Cardiac septum (tissue), 1 donor: ENCODE measurements around the gene A1BG. TPM values are rescaled to one million over a fixed set of nuclear protein-coding genes. Genes with fewer than 3 reads are reported as not detected.

ENCODE experiments used
- DNase-seq: peaks from one replicate; pipeline ENCODE4 v3.0.0-alpha.2; 2020; ENCODE audit warnings: low spot score
- intact Hi-C: fragments of 100-400 bp; cut with DNase I; formaldehyde crosslinking; loops from one replicate; pipeline ENCODE4 v1.14.0; 2022
- microRNA-seq: library from miRNA; unstranded; fragments of <30 nt; microRNA quantifications from one replicate; pipeline ENCODE4 v1.2.0, GENCODE V29; 2020
- total RNA-seq: library from RNA; stranded (reverse); fragmentation: NEBNext Ultra II Directional; extraction: Animal tissue kit (Norgen Biotek cat#: 25700); gene quantifications from one replicate; pipeline ENCODE4 v1.2.1, GENCODE V29; 2021
- donor health status: DM: no; HTN: no; CAD: no.

Gene A1BG
- total RNA-seq, 1 donor from 2014 or later, result 5.2 TPM

DNA sequence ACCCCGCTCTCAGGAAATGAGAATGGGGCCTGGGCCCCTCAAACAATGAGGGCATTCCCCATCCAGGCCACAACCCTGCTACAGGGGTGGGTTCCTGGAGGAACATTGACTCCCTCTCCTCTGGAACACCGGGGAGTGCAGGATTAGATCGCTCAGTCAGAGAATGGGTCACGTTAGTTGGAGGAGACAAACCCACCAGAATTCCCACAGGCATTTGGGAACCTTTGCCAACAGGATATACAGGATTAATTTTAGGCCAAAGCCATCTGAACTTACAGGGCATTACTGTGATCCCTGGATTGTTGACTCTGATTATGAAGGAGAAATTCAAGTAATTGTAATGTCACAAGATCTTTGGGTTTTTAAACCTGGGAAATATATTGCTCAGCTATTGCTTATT is 45.6 kb downstream of the A1BG start:
- DNase-seq, result no peak
- intact Hi-C loops, result no loop called here

- peak; percentile 27 for DNase-seq
- intact Hi-C loops, result loop anchor here (2.0 kb wide), 2 partner anchors 75 to 123 kb away; partner anchors contain the start of genes ZNF274 and ZNF837
Measured at GRCh38 chr19:58305932-58306323, 47.4 kb downstream of the A1BG start.

DNA sequence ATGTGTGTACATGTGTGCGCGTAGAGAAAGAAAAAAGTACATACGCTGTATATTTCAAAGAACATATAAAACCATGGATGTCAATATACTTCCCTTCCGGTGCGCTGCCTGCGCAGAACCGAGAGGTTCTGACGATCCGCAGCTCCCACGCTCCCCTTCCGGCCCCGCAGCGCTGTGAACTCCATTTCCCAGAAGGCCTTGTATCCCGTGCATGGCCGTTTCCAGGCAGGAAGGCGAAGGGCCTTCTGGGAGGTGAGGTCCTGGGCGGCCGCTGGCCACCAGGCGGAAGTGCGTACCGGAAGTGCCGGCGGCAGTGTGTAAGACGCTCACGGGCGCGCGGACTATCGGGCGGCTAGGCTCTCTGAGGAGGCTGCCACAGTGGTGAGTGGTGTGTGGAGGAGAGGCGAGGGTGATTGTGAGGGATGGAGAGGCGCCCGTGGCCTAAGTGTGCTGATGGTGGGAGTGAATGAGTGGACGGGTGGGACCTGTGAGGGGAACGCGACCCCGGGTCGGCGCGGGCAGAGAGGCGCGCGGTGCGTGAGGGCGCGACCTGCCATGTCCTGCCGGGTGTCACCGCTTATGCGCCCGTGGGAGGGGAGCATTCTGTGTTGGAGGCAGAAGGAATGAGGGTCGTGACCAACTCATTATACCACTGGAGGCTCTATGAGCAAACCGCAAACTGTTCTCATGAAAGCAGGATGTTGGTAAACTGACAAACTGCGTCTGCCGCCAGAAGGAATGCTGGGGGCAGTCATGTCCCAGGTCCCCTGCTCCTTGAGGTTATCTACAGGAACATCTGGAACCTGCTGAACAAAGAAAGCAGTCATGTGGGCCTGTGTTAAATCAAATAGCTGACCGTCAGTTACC is 48.0 kb downstream of the A1BG start, which contains the start of gene ERVK3-1:
ERVK3-1 (plus strand) TSS at position 313 of the 867 bp plus-strand sequence. CDS start 6,792 bp downstream, outside the sequence.
- intact Hi-C loops, result loop anchor here (2.0 kb wide), 2 partner anchors 76 to 122 kb away; partner anchors contain the start of genes ZNF274 and ZNF837
- peak; percentile 98 for DNase-seq

DNA sequence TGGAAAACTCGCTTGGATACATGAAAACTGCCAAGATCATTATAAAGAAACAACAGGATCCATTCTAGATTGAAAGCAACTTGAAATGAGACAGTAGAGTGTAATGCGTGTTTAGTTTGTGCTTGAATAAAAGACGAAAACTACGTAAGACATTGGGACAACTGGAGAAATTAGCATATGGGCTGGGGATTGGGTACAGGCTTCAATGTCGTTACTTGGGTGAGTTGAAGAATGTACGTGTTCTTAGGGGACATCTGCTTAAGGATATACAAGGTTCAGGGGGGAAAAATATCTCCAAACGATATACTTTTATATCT is 48.6 kb downstream of the A1BG start:
- no peak for DNase-seq
- intact Hi-C loops, result loop anchor here (2.0 kb wide), 2 partner anchors 76 to 122 kb away; partner anchors contain the start of genes ZNF274 and ZNF837

DNA sequence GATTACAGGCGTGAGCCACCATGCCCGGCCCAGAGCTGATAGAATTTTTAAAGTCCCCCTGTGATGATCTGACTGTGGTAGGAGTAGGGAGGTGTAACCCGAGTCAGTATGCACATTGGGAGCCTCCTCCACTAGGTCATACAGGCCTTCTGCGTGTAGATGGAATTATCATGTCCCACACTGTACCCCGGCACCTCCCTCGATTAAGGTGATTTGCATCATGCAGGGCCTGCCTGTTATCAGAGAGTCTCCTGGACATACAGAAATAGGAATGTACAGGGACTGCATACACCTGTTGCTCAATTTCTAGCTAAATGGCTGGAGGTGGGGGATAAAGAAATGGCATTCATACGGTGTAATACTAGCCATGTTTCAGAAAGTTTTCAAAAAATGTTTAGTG is 49.0 kb downstream of the A1BG start:
- intact Hi-C loops, result loop anchor here (2.0 kb wide), 2 partner anchors 77 to 121 kb away; partner anchors contain the start of genes ZNF274 and ZNF837

DNA sequence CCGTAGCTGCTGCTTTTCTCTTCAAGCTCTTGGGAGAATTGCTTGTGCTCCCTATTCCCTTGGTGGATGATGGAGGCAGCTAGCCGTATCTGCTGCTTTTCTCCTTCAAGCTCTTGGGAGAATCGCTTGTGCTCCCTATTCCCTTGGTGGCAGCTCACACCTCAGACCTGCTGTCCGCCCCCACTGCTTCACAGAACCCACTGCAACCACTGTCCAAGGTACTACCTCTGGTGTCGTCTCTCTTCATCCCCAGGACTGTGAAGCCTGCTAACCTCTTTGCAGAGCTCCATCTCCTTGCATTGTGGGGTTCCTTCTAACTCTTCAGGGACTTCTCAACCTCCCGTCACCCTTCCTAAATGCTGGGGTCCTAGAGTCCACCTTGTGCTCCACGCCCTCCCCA is 52.7 kb downstream of the A1BG start:
- intact Hi-C loops, result no loop called here
- no peak for DNase-seq

More for the DNA sequence above, 49.0 kb downstream of the A1BG start:
- peak; percentile 24 for DNase-seq

DNA sequence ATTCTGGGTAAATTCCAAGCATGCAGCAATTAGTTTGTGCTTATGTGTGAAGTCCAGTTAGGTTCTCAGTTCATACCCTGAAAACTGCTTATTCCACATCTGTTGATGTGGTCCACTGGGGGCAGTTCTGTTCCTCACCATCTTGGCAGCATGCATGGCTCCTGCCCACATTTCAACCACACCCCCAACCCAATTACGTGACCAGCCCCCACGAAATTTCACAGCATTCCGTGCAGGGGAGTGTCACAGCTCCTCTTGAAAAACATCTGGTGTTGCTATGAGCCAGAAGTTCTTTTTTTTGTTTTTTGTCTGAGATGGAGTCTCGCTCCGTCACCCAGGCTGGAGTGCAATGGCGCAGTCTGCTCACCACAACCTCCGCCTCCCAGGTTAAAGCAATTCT is 57.2 kb downstream of the A1BG start:
- peak; percentile 49 for DNase-seq
- intact Hi-C loops, result no loop called here

Small RNAs within 50 kb of the gene (microRNA-seq; reads per million reads assigned to microRNA genes)
- gene MIR4754, result not detected
- gene MIR6806, result not detected

Other genes with a start within 250 kb of the A1BG start
- 8.6 TPM for gene ZNF329, start 202.7 kb downstream of the A1BG start, total RNA-seq
- 26.7 TPM for gene ZNF274, start 170.4 kb downstream of the A1BG start, total RNA-seq
- gene ZNF544, start 124.6 kb downstream of the A1BG start, total RNA-seq, result 28.1 TPM
- gene ZNF8, start 74.5 kb downstream of the A1BG start, total RNA-seq, result 6.2 TPM
- gene ERVK3-1, start 48.1 kb downstream of the A1BG start, total RNA-seq, result 17.1 TPM
- 2.1 TPM for gene ZSCAN22, start 26.5 kb downstream of the A1BG start, total RNA-seq
- 0.40 TPM for gene ZNF497, start 9.3 kb upstream of the A1BG start, total RNA-seq
- 0.54 TPM for gene ZNF837, start 27.5 kb upstream of the A1BG start, total RNA-seq
- 394 TPM for gene RPS5, start 33.8 kb upstream of the A1BG start, total RNA-seq
- not detected for gene RNF225, start 42.2 kb upstream of the A1BG start, total RNA-seq
- 19.8 TPM for gene ZNF584, start 55.2 kb upstream of the A1BG start, total RNA-seq
- 5.4 TPM for gene ZNF132, start 86.7 kb upstream of the A1BG start, total RNA-seq
- gene ZNF324B, start 98.1 kb upstream of the A1BG start, total RNA-seq, result 3.7 TPM
- gene ZNF324, start 113.6 kb upstream of the A1BG start, total RNA-seq, result 5.1 TPM
- 5.8 TPM for gene ZNF446, start 122.9 kb upstream of the A1BG start, total RNA-seq
- gene SLC27A5, start 158.5 kb upstream of the A1BG start, total RNA-seq, result 2.0 TPM
- 13.8 TPM for gene ZBTB45, start 166.3 kb upstream of the A1BG start, total RNA-seq
- 140 TPM for gene TRIM28, start 190.6 kb upstream of the A1BG start, total RNA-seq
- gene CHMP2A, start 201.6 kb upstream of the A1BG start, total RNA-seq, result 138 TPM
- 111 TPM for gene UBE2M, start 205.1 kb upstream of the A1BG start, total RNA-seq
- gene MZF1, start 219.8 kb upstream of the A1BG start, total RNA-seq, result 12.4 TPM